H1 (cell line): ENCODE measurements around the gene PAX7.

ENCODE experiments used
- ATF2 ChIP-seq: IDR thresholded peaks from 2 replicates; pipeline ENCODE4 v1.6.1; 2012; ENCODE audit warnings: low read length, inconsistent platforms
- CTCF ChIP-seq, 3 experiments: IDR thresholded peaks; 1 replicate in 2 of 3; 2 replicates in 1 of 3; pipeline versions ENCODE4 v1.5.1 to v1.6.1; 2011; ENCODE audit warnings: low read length in 3 of 3, mild to moderate bottlenecking in 3 of 3, inconsistent platforms in 2 of 3, low read depth in 1 of 3, moderate library complexity in 1 of 3; ENCODE audit not compliant: insufficient read depth in 1 of 3; ENCODE audit errors: control extremely low read depth in 1 of 3
- EP300 ChIP-seq, 2 experiments: IDR thresholded peaks; 1 replicate in 1 of 2; 2 replicates in 1 of 2; pipeline ENCODE4 v1.6.1; 2011 to 2012; ENCODE audit warnings: low read depth in 2 of 2, low read length in 2 of 2, mild to moderate bottlenecking in 2 of 2, borderline replicate concordance in 1 of 2, inconsistent platforms in 1 of 2, moderate library complexity in 1 of 2
- EZH2 ChIP-seq: fragments of 200-600 bp; sonication (generic); IDR thresholded peaks from 2 replicates; pipeline ENCODE4 v1.7.1; 2012; ENCODE audit warnings: low read depth, mild to moderate bottlenecking, moderate library complexity, low read length, inconsistent platforms; ENCODE audit not compliant: severe bottlenecking
- FOSL1 ChIP-seq: IDR thresholded peaks from 2 replicates; pipeline ENCODE4 v1.6.1; 2011; ENCODE audit warnings: mild to moderate bottlenecking, low read depth, low read length, moderate library complexity; ENCODE audit not compliant: insufficient read depth
- HDAC2 ChIP-seq, 2 experiments: fragments of 300-600 bp in 1 of 2; sonication (generic) in 1 of 2; IDR thresholded peaks; 2 replicates each; pipeline ENCODE4 v1.6.1; 2011 to 2012; ENCODE audit warnings: low read depth in 2 of 2, low read length in 2 of 2, mild to moderate bottlenecking in 2 of 2, moderate library complexity in 2 of 2, borderline replicate concordance in 1 of 2, inconsistent platforms in 1 of 2
- JUND ChIP-seq: IDR thresholded peaks from 2 replicates; pipeline ENCODE4 v1.6.1; 2011; ENCODE audit warnings: mild to moderate bottlenecking, improper control_type of control experiment, low read length
- PHF8 ChIP-seq: fragments of 200-600 bp; sonication (generic); conservative IDR thresholded peaks from 2 replicates; pipeline ENCODE4 v1.7.1; 2012; ENCODE audit warnings: low read depth, mild to moderate bottlenecking, inconsistent platforms, low read length, moderate library complexity
- POLR2A ChIP-seq, 2 experiments: IDR thresholded peaks; 1 replicate in 1 of 2; 2 replicates in 1 of 2; pipeline ENCODE4 v1.6.1; 2011; ENCODE audit warnings: low read depth in 2 of 2, low read length in 2 of 2, mild to moderate bottlenecking in 2 of 2; ENCODE audit errors: control extremely low read depth in 1 of 2
- POLR2AphosphoS5 ChIP-seq: IDR thresholded peaks from 2 replicates; pipeline ENCODE4 v1.6.1; 2011; ENCODE audit warnings: low read depth, low read length
- RAD21 ChIP-seq, 2 experiments: IDR thresholded peaks in 1 of 2; conservative IDR thresholded peaks in 1 of 2; 2 replicates each; pipeline ENCODE4 v1.6.1; 2011; ENCODE audit warnings: low read depth in 2 of 2, low read length in 2 of 2, improper control_type of control experiment in 1 of 2, inconsistent platforms in 1 of 2, mild to moderate bottlenecking in 1 of 2, moderate library complexity in 1 of 2
- SP2 ChIP-seq: IDR thresholded peaks from 2 replicates; pipeline ENCODE4 v1.6.1; 2012; ENCODE audit warnings: mild to moderate bottlenecking, low read length, inconsistent platforms
- USF2 ChIP-seq: IDR thresholded peaks from 2 replicates; pipeline ENCODE4 v1.6.1; 2011; ENCODE audit warnings: low read length, improper control_type of control experiment
- YY1 ChIP-seq: IDR thresholded peaks from 2 replicates; pipeline ENCODE4 v1.6.1; 2011; ENCODE audit warnings: low read depth, mild to moderate bottlenecking, low read length

- TF ChIP-seq POLR2AphosphoS5 (no peak), CTCF (IDR thresholded peaks at IDR 0.05; ENCODE audit: control extremely low read depth in 1 of 3, insufficient read depth in 1 of 3, low read depth in 1 of 3, low read length in 3 of 3) (no peak), PHF8 (no peak), RAD21 (IDR thresholded peaks at IDR 0.05 in 1 of 2, conservative IDR thresholded peaks at IDR 0.05 in 1 of 2; ENCODE audit: low read depth in 2 of 2, low read length in 2 of 2) (no peak), HDAC2 (IDR thresholded peaks at IDR 0.05; ENCODE audit: borderline replicate concordance in 1 of 2, low read depth in 2 of 2, low read length in 2 of 2) (no peak), USF2 (no peak), YY1 (no peak), ATF2 (no peak), POLR2A (IDR thresholded peaks at IDR 0.05; ENCODE audit: control extremely low read depth in 1 of 2, low read depth in 2 of 2, low read length in 2 of 2) (no peak), FOSL1 (no peak), EZH2 (peak; percentile 95), SP2 (no peak), EP300 (IDR thresholded peaks at IDR 0.05; ENCODE audit: borderline replicate concordance in 1 of 2, low read depth in 2 of 2, low read length in 2 of 2) (no peak), JUND (no peak)
These were observed 2.3 kb downstream of the PAX7 start for GRCh38 chr1:18632783-18633421.
